NOMO-1 (cell line): Measurements from ENCODE around the gene ERI3.

Experiments used
- DNase-seq, 2 experiments: peaks; one replicate each; lab custom pipeline; 2025; ENCODE audit not compliant: unreplicated experiment in 2 of 2; lab: John Stamatoyannopoulos, UW

Gene ERI3

DNA sequence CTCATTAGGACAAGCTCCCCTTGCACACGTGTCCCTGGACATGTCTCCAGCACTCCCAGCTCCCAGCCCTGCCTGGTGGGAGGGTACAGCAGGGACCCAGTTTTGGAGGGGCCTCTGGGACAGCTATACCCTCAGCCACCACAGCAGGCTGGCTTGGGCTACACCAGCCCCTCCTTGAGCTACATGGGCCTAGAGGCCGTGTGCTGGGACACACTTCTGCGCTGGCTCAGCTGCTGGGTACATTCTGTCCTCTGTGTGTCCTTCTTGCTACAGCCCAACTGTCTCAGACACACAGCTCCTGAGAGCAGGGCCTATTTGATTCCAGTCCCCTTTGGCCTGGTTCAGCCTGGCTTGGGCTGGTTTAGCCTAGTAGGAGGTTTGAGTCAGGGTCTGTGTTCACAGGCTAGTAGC lies 115.1 kb downstream of the ERI3 start:
- DNase-seq: no peak

DNA sequence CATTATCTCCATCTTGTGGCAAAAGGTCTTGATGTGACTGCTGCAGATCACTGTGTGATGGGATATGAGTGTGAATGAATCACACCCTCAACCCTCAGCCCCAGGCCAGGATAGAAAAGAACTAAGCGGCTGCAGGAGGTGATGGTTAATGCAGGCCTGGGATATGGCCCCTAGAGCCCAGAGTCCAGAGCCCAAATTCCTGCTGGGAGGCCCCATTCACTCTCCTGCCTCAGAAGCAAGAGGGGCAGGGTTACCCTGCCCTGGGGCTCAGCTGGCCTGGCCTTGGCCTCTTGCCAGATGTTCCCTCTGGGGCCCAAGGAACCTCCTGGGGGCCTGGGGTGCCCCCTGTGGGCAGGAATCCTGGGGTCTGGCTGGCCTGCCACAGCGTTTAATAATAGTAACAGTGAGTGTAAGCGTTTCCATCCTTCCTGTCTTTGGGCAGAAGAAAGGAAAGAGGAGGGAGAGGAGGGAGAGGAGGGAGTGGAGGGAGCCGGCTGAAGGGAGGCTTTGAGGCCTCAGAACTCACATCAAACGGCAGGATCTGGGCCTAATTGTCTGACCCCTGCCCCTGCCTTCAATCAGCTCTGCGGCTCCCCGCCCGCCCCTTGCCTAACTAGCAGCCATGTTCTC lies 115.6 kb downstream of the ERI3 start:
- no peak for DNase-seq

DNA sequence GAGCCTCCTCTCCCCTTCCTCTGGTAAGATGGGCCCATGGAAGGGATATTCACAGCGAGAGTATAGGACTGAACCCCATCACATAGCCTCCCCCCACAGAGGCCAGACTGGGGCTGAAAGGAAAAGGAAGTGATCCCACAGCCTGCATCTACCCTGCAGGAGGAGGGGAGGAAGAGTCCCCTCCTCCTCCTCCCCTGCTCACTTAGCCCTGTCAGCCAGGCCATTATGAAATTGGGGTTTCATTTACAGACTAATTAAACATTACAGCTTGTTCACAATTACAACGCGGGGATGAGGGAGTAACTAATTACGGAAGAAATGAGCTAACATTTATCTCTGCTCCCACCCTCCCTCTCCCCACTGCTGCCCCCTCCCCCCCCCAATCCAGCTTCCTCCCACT lies 116.4 kb downstream of the ERI3 start:
- DNase-seq: peak in 1 of 2 experiments; percentile 4

DNA sequence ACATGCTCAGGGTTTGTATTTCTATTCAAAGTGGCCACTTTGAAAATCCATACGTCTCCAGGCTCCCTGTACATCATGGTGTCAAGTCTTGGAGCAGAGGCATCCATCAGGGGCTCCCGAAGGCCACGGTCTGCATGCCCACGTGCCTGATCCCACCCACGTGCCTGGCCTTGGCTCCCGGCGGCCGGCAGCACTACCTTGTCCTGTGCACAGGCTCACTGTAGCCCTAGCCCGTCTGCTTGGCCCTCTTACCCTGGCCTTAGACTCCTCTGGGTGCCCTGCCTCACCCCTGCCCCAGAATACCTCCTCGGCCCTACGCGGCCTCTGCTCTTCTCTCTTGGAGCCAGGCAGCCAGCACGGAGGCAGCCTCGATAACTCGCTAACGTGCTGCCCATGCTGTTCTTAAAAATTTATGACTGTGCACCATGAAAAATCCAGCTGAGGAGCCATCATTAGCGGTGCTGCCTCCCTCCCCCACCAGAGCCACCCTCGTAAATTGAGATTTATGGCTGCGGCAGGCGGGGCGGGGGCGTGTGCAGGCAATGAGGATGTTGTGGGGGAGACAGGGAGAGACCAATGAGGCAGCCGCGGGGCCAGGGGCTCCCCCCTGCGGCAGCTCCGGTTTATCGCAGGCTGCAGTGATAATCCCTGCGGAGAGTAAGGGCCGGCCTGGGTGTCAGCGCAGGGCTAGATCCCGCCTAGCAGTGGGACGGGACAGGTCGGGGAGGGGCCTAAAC lies 117.2 kb downstream of the ERI3 start:
- peak; percentile 88 to 91 for DNase-seq

DNA sequence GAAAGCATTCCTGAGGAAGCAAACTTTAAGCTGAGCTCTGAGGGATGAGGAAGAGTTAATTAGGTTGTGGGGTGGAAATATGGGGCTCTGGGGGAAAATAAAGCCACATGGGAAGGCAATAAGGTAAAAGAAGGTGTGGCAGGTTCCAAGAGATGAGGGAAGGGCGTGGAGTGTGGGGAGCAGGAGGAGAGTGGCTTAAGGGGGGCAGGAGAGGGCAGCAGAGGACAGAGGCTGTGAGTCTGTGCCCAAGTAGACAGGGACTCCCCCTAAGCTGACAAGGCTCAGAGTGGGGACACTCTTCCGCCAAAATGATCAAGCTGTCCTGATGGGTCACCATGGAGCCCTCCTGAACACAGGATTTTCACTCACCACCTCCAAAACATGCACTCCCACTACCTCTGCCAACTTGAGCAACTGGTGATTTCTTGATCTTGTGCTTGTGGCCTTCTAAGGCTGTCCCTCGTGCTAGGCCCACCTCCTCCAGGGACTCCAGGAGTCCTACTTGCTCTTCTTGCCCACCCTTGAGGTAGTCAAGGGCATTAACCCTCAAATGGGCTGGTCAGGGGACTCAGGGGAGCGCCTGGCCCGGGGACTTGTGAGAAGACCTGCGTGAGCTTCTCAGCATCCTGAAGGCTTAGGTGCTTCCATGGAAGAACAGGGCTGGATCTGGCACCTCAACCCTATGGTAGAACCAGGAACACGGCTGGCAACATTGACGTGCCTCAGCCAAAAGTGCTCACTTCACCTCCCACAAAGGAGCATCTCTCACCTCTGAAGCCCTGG lies 118.4 kb downstream of the ERI3 start:
- DNase-seq: no peak

DNA sequence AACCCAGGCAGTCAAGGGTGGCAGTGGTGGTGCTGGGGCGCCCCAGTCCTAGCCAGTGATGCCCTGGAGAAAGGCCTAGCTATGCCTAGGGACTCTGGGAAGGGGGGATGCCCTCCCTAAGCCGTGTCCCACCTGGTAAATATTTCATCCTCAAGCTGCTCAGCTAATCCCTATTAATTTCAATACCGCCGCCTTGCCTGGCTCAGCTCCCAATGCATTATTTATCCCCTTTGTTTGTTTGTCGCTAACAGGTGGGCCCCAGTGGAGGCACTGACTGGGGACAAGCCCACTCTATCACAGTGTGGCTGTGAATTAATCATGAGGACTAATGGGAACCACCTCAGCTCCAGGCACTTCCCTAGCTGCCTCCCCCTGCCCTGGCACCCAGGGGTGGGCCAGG lies 119.2 kb downstream of the ERI3 start:
- DNase-seq: no peak

DNA sequence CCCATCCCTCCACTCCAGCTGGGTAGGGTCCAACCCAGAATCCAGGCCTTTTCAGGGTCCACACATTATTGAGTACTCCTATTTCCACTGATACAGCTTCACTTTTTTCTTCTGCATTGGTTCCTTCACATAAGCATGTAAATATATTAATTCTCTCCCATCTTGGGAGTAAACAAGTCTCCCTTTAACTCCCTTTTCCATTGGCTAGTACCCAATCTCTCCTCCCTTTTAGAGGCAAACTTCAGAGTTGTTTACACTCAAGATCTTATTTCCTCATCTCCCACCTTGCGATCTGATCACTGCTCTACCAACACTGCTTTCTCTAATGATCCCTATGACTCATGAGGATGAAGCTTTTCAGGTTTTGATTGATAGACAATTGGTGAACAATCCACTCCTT lies 121.5 kb downstream of the ERI3 start:
- no peak for DNase-seq

DNA sequence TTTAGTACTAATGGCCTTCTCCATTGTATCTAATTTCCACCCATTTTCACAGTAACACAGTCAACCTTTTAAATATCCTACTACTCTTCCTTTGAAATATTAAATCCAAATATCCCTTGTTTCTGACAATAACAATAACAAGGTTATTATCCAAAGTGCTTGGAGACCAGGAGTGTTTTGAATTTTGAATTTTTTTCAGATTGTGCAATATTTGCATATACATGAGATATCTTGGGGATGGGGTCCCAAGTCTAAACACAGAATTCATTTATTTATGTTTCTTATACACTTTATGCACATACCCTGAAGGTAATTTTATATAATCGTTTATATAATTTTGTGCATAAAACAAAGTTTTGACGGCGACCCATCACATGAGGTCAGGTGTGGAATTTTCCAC lies 124.3 kb downstream of the ERI3 start:
- DNase-seq: no peak

DNA sequence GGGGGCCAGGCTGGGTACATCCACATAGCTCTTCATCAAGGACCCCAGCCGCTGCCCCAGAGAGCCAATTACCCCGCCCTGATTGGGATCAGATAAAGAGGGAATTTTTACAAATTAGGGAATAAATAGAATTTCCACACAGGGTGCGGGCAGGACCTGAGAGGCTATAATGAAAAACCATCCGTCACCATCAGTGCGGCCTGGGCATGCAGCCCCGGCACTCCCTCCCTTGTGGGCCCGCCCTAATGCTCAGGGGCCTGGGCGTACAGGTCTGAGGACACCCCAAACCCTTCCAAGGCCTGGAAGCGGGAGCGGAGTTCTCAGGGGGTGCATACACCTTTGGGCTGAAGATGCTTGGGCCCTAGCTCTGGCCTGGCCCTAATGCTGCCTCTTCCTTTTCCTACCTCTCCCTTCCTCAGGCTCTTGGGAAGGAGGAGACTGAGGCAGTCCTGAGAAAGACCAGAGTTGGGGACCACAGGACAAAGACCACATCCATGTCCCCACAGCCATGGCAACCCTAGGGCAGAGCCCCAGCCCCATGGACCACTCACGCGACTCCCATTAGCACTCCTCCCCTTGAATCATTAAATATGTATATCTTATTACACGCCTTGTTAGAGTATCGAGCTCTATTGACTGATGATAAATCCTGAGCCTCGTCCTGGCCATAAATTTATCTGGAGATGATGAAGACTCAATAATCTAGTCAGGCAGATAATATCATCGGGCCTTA lies 125.5 kb downstream of the ERI3 start:
- no peak for DNase-seq

DNA sequence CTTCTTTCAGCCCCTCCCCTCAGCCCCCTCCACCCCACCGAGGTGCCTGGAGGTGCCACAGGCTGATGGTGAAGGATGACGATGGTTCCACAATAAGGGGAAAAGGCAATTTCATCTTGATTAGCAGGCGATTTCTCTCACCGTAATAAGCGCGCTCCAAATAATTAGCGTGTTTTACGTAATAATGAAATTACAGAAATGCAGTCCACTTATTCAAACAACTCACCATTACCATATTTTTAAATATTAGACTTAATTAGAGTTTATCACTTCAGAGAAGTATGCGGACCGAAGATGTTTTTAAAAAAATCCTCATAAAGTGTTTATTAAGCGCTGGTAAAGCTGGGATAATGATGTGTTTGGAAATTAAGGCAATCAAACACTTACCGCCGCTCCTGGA lies 126.8 kb downstream of the ERI3 start:
- no peak for DNase-seq

DNA sequence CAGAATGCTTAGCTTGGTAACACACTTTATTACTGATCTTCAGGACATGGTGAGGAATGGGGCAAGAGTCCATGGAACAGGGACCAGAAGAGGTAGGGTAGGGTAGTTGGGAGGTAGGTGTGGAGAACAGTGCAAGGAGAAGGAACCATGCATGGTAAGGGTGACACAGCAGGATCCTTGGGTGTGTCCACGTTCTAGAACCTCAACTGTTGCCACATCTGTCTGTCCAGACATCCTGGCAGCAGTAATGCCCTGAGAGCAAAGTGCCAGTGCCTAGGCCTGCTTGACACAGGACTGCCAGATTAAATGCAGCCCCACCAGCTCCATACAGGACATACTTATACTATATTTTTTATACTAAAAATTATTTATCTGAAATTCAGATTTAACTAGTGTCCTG lies 127.8 kb downstream of the ERI3 start:
- DNase-seq: peak in 1 of 2 experiments; percentile 55

DNA sequence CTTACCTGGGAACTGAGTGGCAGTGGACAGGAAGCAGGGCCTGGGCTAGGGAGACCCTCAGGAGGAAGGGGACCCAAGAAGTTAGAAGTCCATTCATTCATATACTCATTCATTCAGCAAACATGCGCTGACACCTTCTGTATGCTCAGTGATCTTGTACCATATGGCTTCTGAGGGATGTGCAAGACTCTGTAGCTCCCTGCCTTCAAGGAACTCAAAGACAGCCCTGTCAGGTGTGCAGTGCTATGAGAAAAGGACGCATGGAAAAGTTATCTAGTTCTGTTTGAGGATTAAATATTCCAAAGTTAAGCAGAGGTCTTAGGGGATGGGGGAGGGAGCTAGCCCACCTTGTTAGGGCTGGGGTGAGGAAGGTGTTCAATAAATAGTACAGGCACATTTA lies 129.3 kb downstream of the ERI3 start:
- no peak for DNase-seq

DNA sequence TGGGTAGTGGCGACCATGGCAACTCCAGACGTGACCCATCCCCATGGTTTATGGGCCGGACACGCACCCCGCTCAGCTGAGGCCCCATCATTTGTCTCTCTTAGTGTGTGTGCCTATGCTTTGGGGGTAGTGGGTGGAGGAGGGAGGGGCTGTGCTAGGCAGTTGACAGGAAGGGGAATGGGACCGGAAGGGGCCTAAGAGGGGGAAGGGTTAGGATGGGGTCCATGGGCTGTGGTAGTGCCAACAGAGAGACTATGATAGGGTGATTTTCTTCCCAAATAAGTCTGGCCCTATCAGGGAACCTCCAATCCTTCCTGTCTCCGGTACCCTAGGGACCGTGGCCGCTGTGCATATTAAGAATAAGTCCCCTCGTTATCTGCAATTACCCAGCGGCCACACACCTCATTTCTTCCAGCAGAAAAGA lies 131.9 kb downstream of the ERI3 start:
- DNase-seq: no peak

DNA sequence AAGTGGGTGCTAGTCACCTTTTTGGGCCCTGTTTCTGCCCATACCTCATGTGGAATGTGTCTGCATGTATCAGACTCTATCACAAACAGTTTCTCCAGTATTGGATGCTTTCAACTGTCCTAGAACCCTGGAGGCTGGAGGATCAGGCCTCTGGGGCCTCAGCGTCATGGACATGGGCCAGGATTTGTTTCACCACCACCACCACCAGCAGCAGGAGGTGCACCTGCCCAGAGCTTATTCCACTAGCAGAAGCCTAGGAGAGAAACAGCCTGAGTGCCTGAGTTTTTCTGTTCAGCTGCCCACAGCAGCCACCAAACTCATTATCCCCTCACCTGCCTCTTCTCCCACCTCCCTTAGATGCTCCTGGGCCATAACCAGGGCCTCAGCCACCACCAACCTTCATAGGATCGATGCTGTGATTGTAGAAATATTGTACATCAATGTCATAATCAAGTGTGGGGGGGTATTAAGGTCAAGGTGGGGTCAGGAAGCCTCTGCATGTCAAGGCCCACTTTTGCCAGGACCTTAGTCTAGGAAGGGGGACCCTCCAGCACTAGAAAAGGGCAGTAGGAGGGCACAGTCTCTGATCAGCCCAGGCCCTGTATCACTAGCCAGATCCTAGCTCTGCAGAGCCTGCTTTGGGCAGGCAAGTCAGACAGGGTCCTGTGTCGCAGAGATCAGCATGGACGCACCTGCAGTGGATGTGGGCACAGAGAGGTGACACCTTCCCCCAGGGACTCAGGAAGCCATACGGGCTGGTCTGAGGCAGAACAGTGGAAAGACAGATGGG lies 132.5 kb downstream of the ERI3 start:
- DNase-seq: no peak

DNA sequence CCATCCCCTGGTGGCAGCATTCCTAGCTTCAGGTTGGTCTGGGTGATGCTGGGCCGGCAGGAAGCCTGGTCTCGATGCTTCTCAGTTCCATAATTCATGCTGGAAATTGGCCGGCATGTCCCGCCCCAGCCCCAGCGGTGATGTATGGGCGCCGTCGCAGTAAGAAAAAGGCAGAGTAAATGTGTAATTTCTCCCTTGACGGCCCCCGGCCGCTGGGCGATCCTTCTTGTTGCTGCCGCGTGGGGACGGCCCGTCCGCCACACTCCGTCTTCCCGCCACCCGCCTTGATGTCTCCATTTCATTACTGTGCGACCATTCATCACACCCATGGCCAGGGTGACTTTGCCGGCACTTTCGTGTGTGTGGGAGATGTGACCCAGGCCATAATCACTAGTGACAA lies 133.3 kb downstream of the ERI3 start:
- no peak for DNase-seq

DNA sequence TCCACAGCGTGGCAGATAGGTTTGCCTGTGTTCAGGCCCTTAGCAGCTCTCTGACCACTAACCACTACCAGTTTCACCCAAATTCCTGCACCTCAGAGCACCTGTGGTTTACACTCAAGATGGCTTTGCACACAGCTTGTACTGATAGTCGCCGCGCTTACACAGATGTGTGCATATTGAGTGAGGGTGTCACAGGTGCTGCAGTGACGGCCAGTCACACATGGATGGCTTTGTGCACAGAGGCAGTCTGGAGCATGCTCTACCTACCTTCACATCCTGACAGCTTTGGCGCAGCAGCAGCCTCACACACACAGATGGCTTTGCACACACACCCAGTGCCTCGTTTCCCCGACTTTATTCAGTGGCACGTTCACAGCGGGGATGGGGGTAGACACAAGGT lies 134.3 kb downstream of the ERI3 start:
- no peak for DNase-seq

DNA sequence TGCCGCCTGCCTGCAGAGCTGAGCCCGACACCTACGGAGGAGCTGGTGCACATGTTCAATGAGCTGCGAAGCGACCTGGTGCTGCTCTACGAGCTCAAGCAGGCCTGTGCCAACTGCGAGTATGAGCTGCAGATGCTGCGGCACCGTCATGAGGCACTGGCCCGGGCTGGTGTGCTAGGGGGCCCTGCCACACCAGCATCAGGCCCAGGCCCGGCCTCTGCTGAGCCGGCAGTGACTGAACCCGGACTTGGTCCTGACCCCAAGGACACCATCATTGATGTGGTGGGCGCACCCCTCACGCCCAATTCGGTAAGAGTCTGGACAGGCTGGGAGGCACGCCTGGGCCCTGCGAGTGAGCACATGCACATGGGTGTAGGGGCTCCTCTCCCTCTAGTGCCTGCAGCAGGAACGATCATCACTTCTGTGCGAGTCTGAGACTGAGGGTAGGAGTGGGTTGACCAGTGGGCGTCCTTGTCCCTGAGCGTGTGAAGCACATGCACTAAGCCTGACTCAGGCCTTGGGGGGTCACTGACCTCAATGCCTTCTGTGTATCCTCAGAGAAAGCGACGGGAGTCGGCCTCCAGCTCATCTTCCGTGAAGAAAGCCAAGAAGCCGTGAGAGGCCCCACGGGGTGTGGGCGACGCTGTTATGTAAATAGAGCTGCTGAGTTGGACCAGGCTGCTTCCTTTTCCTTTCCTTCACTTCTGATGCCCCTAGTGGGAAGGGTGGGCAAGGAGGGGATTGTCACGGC lies 134.9 kb downstream of the ERI3 start:
- DNase-seq: no peak

DNA sequence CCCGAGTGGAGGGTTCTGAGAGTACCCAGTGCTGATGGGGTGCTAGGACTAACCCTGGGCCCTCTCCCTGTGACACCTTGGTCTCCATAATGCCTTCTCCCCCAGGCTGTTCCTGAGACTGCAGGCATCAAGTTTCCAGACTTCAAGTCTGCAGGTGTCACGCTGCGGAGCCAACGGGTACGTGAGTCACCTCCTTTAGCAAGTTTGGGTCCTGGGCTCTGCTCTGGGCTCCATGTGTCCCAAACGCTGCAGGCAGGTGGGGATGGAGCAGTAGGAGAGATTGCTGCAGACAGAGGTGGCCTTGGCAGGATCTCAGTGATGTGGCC lies 135.8 kb downstream of the ERI3 start:
- no peak for DNase-seq

DNA sequence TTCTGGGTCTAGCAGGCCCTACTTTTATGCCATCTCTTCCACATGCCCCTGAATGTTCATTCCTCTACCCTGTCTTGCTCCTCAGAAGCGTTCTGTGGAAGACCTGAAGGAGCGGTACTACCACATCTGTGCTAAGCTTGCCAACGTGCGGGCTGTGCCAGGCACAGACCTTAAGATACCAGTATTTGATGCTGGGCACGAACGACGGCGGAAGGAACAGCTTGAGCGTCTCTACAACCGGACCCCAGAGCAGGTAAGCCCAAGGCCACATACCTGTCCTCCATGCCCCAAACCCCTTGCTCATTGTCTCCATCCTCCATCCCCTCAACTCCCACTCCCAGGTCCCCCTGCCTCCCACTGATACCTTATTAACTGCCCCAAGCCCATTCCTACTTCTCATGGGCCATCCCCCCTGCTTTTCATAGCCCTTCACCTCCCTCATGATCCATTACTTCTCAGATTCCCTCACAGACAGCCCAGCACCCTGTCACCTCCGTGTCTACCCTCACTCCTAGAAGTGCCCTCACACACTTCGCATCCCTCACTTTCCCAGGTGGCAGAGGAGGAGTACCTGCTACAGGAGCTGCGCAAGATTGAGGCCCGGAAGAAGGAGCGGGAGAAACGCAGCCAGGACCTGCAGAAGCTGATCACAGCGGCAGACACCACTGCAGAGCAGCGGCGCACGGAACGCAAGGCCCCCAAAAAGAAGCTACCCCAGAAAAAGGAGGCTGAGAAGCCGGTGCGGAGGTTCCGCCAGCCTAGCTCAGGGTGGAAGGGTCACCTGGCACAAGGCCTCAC lies 136.4 kb downstream of the ERI3 start:
- DNase-seq: no peak
